NCI-H2081 (cell line): Measurements from ENCODE around the gene TLE5.

Experiments
- DNase-seq, 2 experiments: peaks; one replicate each; lab custom pipeline; 2025; lab: John Stamatoyannopoulos, UW

The TLE5 gene

GRCh38 chr19:3062165-3063105 lies at the start of gene TLE5:
Gene TLE5, minus strand, starts transcription at chr19:3062495. Its CDS starts 295 bp downstream, at chr19:3062200.
- peak; percentile 68 to 73 for DNase-seq

GRCh38 chr19:3111586-3112247 lies 49.4 kb upstream of the TLE5 start:
- DNase-seq = no peak

- no peak for DNase-seq
These were observed 48.0 kb upstream of the TLE5 start for GRCh38 chr19:3110126-3110825.

- DNase-seq = no peak
These were observed 47.2 kb upstream of the TLE5 start for GRCh38 chr19:3109491-3109890.

- peak; percentile 50 to 61 for DNase-seq
These were observed 46.5 kb upstream of the TLE5 start for GRCh38 chr19:3108775-3109174.

GRCh38 chr19:3107658-3108057 lies 45.4 kb upstream of the TLE5 start:
- no peak for DNase-seq

- no peak for DNase-seq
These were observed 44.3 kb upstream of the TLE5 start for GRCh38 chr19:3106509-3107141.

- DNase-seq = no peak
These were observed 43.6 kb upstream of the TLE5 start for GRCh38 chr19:3105641-3106508.

- DNase-seq = no peak
These were observed 42.4 kb upstream of the TLE5 start for GRCh38 chr19:3104708-3104983.

GRCh38 chr19:3102239-3103140 lies 40.2 kb upstream of the TLE5 start:
- no peak for DNase-seq

GRCh38 chr19:3100747-3101730 lies 38.7 kb upstream of the TLE5 start:
- DNase-seq = no peak

GRCh38 chr19:3100331-3100730 lies 38.0 kb upstream of the TLE5 start:
- no peak for DNase-seq

GRCh38 chr19:3099347-3100145 lies 37.3 kb upstream of the TLE5 start:
- DNase-seq = peak; percentile 30 to 34

GRCh38 chr19:3098515-3099346 lies 36.4 kb upstream of the TLE5 start:
- DNase-seq = no peak

GRCh38 chr19:3098141-3098514 lies 35.8 kb upstream of the TLE5 start:
- no peak for DNase-seq

GRCh38 chr19:3097442-3097871 lies 35.2 kb upstream of the TLE5 start:
- no peak for DNase-seq

- no peak for DNase-seq
These were observed 34.6 kb upstream of the TLE5 start for GRCh38 chr19:3096902-3097326.
